ENCODE measurements around the gene MVB12B.

The MVB12B gene

DNA sequence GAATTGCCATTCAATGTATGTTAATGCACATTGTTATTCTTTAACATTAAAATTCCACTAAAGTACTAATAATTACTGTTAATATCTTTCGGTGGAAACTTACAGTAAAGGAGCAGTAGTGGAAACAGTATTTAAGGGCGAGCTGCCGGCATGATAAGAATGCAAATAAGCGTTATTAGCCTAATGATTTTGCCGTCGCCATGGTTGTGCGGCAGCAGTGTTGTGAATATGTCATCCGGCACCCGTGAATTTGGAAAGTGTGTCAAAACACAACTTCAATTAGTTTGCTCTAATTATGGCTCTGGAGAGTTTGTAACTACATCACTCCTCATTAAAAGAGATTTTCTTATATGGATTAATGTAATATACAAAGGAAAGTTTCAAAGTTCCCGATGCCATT lies 81.4 kb downstream of the MVB12B start:
- DNase-seq (ENCODE audit: low read depth in 2 of 2): no peak

DNA sequence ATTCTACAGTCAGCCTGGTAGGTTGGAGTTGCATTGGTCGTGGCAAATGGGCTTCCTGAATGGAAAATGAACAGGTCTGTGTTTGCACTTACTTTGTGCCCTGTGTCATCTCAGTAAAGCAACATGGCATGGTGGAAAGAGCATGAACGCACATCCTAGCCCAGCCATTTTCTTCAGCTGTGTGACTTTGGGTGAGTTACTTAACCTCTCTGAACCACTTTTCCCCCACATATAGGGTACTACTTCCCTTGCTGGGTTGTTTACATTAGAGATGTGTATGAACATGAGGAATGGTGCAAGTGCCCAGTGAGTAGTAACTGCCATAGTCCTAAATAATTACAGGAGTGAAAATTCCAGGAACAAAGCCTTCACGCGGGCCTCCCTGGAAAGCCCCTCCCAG lies 83.6 kb downstream of the MVB12B start:
- no peak for DNase-seq (ENCODE audit: low read depth in 2 of 2)

DNA sequence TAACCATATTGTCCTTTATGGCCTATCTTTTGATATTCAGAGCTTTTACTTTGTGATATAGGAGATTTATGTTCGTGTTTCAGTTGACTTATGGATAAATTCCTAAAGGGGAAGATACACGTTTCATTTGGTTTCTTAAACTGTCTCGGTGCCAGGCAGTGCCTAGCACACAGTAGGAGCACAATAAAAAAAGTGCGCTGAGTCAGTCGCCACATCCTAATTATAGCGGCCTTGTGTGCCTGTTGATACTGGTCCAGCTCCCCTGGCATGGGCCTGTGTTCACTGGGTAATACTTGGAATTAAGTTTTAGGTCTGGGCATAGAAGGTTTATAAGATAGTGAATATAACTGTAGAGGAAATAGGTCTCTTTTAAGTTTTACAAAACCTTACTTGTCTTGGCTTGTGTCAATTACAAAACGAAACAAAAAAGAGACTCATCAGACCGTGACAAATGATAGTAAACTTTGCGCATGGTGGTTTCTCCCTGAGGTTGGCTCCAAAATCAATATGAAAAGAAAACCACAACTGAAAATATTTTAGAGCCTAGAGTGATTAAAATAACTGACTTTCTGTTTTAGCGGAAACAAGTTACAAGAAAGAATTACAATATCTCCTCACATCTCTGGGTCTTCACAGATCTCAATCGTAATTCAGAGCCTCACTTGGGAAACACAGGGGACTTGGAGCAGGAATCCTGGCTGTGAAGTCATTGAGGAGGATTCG lies 84.8 kb downstream of the MVB12B start:
- no peak for DNase-seq (ENCODE audit: low read depth in 2 of 2)

DNA sequence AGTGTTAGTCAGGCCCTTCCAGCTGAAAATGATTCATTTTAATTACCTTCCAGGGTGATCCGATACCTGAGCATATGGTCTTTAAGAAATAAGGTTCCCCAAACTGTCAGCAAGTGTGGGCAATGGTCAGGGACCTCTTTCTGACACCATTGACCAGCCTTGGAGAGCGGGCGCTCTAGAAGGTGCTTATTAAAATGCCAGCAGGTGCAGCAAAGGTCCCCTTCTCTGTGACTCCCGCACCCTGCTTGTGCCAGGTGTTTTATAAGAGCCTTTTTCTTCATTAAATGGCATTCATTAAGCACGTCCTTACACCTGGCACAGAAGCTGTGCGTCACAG lies 85.3 kb downstream of the MVB12B start:
- no peak for DNase-seq (ENCODE audit: low read depth in 2 of 2)

DNA sequence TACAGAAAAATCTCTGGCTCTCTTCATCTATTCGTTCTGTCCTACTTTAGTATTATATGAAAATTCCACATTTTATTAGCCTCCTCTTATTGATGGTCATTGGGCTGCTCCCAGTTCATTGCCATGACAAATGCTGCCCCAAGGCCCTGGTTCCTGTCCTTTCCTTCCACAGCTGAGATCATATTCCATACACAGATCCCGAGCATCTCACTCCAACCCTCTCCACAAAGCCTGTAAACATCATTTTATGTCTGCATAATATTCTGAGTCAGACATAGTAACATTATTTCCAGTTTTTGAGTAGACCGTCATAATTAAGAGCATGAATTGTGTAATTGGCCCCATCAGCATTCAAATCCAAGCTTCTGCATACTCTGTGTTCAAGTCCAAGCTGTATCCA lies 86.3 kb downstream of the MVB12B start:
- DNase-seq (ENCODE audit: low read depth in 2 of 2): no peak

DNA sequence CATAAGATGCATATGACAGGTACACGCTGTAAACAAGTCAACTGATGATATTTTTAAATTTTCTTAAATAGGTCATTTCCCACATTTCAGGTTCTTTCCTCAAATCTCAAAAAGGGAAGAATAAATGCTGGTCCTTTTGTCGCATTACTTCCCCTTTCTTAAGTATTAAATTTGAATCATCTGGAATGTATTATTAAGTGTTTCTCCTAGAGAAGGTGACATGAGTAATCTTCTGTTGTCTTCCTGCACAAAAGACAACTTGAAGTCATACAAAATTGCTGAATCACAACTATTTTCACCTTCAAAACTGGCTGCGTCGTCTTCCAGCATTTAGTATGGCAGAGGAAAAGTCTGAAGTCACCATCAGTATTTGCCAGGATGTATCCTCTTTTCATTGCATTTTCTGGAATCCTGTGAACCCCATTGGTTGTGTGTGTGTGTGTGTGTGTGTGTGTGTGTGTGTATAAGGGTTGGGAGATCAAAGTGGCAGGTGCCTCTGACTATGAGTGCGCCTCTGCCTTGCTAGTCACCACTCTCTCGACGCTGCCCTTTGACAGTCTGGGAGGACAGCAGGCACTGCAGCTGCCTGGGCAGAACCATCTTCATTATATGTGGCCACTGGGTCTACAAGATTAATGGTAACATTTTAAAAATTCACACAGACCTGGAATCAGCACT lies 86.9 kb downstream of the MVB12B start:
- DNase-seq (ENCODE audit: low read depth in 2 of 2): no peak

DNA sequence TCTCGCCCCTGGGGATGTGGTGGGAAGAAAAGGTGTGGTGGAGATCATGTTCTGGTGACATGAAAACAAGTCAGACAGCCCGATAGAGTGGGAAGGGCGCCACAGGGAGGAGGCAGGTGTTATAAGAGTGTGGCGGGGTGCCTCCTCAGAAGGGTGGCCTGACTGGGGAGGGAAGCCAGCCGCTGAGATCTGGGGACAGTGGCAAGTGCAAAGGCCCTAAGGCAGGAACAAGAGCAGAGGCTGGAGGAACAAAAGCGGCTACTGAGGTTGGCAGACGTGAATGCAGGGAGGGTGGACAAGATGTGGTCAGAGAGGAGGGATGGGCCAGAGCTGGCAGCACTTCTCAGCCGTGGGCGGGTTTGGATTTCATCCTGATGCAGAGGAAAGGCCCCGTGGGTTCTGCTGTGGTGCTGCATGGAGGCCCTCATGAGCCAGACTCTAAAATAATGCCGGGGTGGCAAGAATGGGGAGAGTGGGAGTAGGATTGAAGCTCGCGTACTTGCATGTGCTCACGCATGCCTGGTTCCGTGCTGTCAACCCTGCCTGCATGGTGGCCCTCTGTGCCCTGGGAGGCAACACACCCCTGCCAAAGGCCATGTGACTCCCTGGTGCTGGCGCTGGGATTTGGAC lies 89.2 kb downstream of the MVB12B start:
- DNase-seq (ENCODE audit: low read depth in 2 of 2): no peak

DNA sequence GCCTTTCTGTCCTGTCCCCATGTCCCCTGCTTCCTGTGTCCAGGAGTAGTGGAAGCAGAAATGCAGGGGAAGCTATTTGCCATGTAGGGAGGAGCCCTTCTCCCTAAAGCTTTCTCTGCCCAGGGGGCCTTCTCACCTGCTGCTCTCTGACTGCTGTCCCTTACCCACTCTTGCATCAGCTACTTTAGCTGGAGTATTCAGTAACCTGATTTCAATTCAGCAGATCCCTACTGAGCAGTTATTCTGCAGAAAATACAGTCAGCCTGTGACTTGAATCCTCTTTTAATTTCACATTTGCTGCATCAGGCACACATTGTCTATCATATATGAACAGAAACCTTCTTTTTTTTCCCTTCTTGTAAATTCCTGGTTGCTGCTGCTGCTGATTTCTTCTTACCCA lies 90.4 kb downstream of the MVB12B start:
- DNase-seq (ENCODE audit: low read depth in 2 of 2): no peak

DNA sequence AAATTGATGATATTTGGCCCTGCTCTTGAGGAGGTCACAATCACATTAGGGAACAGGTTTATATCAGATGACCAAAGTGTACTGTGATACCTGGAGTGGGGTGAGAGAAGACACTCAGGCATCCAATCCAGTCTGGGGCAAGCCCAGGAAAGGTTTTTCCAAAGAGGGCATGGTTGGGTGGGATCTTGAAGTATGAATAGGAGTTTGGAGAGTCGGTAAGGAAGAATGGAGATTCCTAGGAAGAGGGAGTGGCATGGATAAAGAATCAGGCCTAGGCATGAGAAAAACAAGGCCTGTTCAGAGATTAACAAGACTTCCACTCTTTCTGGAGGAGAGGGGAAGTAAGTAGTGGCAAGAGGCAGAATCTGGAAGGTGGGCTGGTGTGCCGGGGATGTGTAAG lies 91.1 kb downstream of the MVB12B start:
- DNase-seq (ENCODE audit: low read depth in 2 of 2): no peak

DNA sequence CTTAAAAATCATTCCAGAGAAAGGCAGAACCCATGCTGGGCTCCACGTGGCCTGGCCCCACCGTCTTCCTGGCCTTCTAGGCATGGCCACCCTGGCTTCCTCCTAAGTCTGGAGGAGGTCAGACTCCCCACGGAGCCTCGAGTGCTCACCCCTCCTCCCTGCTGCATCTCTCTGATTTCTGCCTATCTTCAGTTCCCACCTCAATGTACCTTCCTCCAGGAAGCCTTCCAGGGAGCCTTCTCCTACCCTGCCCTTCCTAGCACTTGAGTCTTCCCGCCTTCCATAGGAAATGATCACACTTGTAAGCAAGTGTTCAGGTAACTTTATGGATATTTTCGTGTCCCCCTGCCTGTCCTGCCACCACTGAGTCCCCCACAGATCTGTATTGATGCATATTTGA lies 92.0 kb downstream of the MVB12B start:
- DNase-seq (ENCODE audit: low read depth in 2 of 2): no peak

DNA sequence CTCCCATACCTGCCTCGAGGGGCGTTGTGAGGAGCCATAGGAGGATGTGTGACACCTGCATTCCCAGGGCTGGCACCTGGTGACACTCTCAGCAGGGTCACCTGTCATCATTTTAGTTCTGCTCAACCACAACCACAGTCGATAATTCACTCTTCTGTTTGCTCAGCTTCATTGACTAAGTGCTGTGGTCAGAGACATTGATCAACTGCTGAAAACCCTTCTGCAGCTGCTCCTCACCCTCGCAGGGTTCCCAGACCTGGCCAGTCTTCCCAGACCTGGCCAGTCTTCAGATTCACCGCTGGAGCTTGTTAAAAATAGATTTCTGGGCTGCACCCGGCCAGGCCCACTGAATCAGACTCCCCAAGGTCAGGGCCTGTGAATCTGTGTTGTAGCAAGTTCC lies 92.8 kb downstream of the MVB12B start:
- no peak for DNase-seq (ENCODE audit: low read depth in 2 of 2)

DNA sequence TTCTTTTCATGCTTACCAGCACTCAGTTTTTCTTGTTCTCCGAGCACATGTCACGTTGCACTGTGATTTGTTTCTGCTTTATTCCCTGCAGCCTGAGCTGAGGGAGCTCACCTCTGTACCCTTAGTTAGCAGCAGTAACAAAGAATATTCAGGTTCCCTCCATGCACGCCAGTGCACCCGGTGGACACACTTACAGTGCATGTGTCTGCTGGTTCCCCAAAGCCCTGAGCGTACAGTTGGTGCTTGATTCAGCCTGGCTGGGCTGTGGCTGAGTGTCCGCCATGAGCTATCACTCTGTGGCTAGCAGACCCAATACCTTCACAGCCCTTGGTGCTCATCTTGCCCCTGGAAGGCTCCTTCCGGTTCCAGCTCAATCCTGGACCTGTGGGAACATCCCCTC lies 93.5 kb downstream of the MVB12B start:
- no peak for DNase-seq (ENCODE audit: low read depth in 2 of 2)

DNA sequence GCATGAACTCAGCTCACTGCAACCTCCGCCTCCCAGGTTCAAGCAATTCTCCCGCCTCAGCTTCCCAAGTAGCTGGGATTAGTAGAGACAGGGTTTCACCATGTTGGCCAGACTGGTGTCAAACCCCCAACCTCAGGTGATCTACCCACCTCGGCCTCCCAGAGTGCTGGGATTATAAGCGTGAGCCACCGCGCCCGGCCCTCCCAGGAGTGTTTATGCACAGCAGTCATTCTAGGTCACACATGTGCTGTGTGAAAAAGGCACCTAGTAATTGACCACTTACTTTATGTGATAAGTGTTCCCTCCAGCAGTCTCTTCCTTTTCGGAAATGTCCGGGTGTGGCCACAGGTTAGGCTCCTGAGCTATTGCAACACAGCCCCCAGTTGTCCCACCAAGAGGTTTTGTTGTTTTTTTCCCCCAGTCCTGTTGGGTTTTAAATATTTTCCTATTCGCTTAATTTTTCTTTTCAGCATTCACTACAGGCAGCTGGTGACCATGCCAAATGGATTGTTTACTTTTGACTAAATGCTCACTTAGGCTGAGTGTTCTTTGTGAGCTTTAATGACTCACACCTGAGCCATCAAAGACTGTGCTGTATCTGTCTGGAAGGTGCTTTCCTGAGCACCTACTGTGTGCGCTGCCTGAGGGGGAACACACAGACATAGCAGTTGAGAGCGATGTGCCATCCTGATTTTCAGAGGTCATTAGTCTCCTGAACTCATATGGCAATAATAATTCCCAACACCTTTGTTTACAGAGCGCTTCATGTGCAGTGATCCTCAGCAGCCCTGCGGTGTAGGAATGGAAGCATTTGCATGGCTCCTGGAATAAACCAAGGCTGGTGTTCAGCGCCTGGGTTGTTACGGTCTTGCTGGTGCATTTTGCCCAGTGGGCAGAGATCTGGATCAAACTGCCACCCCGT lies 94.3 kb downstream of the MVB12B start:
- DNase-seq (ENCODE audit: low read depth in 2 of 2): no peak

DNA sequence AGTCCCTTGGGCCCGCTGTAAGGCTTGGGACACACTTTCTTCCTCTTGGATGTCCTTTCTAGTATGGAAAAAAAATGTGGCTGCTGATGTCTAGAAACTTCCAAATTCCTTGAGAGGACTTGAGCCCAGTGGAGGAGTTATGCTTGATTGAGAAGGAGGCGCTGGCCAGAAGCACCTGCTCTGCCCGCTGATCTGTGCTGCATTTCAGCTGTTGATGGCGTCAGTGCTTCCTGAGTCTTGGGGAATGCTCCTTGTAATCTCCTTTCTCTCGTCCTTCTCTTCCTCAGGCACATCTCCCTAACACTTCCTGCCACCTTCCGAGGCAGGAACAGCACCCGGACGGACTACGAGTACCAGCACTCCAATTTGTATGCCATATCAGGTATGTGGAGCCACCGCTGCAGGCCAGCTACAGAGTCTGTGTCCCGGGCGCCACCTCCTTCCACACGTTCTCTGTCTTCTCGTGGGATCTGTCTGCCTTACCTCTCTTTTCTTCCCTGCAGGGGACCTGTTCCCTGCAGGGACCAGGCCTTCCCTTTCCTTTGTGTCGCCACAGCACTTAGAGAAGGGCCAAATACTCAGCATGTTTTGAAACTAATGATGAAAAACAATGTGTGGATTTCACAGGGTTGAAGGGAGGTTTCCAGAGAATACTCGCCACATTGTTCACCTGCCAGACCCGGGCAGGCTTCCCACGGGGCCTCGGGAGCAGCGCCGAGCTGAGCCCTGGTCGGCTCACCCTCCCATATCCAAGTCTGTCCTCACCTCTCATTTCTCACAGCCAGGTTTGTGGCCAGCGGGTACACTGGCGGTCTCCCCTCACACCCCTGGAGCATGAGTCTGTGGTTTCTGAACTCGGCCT lies 95.2 kb downstream of the MVB12B start:
- DNase-seq (ENCODE audit: low read depth in 2 of 2): no peak

DNA sequence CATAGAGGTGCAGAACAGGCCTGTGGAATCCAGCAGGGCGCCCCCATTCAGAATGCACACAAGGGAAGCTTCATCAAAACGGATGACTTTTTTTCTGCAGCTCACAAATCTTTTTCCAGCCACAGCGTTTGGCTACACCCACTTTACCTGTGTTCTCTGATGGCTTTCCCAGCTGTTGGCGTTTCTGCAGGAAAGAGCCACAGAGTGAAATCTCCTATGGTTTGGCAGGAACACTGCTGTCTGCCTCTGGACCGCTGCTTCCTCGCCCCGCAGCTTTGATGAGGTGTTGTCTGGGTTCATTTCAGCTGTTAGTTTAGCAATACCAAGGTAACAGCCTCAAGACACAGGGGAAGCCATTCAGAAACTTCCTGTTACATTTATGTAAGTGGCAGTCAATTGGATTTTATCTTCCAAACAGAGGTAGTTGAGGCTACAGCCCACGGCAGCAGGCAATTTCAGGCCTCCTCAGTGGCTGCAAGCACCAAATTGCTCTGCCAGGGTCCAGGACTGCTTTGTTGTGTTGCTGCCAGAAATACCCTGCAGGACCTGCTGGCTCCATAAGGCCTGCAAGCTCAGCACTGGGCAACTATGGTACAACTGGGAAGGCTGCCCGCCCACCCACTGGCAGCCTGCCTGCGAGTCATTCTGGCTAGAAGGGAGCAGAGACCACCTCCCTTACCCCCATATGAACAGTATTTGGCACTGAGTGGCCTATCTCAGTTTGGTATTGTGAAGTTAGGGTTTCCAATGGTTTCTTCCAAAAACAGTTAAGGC lies 96.7 kb downstream of the MVB12B start:
- DNase-seq (ENCODE audit: low read depth in 2 of 2): no peak

DNA sequence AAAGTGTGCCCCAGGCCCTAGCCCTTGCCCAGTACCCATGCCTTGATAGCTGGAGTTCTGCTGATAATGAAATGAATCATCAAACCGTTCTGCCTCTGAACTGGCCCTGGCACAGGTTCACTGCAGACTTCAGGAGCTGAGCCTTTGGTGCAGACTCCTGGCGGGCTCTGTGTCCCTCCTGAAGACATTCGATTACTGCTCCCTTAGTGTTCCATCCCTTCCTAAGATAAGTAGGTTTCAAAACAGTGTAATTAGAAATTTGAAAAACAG lies 97.2 kb downstream of the MVB12B start:
- DNase-seq (ENCODE audit: low read depth in 2 of 2): no peak

DNA sequence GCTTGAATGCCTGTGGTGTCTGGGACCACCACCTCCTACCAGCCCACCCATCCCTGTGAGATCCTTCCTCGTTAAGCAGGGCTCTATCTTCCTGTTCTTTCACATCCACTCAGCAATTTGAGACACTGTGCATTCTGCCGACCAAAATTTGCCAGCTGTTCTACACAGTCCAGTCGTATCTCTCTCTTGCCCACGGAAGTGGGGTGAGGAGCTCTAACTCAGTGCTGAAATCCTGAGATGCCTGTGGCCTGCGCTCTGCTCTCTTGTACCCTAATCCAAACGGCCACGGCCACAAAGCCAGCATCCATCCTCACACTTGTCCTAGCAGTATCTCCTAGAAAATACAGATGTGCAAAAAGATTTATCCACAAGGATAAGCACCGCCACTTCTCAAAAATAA lies 97.9 kb downstream of the MVB12B start:
- no peak for DNase-seq (ENCODE audit: low read depth in 2 of 2)

DNA sequence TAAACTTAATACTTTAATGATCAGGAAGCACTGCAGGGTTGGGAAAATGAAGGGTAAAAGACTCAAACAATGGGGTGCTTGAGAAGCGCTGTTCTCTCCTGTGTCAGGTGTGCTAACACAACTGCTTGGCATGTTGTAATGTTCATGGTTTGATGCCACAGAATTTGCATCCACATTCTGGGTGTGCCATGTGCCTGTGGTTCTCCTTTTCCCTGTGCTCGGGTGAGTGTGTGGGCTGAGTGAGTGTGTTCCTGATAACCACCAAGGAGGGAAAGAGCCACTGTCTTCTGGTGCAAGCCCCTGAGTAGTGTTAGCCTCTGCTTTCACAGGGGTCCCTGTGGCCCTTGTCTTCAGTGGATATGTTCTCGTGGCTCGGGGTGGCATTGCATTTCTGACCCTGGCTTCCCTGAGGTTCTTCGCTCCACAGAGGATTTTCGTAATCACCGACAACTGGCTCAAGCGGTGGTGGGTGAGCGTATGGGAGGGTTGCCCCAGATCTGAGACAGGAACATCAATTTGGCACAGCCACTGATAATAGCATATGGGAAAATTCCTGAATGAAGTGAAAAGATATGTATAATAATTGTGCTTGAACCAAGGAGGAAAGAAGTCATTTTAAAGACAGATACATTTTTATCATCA lies 102.0 kb downstream of the MVB12B start:
- no peak for DNase-seq (ENCODE audit: low read depth in 2 of 2)

DNA sequence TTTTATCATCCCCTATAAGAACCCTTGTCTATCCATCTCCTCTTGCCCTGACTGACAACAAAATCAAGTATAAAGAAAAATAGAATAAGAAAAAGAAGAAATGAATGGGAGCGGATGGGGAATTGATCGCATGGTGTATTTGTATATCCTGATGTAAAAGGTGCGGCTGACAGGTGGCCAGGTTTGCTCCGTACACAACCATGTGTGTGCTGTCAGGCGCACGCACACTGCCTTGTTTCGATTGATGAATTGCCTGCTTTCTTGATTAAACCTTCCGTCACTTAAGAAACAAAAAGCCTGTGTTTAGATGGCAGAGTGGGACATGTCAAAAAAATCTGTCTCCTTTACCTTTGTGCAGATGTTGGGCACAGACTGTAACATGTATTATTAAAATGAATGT lies 102.6 kb downstream of the MVB12B start:
- DNase-seq (ENCODE audit: low read depth in 2 of 2): no peak

DNA sequence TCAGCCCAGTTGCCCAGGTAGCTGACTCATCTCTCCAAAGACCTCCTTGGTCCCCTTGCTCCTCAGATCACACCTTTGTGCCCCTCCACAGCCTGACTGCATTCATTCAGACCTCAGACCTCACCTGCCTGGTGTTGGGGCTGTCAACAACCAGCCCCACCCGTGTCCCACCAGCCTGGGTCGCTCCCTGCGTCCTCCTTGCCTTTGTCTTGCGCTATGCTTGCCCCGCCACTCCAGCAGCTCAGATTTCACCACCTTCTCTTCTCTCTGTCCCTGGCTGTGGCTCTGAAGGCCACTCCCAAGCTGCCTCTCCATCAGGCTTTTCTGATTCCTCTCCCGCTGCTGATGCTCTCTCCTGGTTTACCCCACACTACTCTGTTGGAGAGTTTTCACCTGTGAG lies 103.5 kb downstream of the MVB12B start:
- DNase-seq (ENCODE audit: low read depth in 2 of 2): no peak

Data from stimulated activated CD8-positive, alpha-beta memory T cell treated with anti-CD3 and anti-CD28 coated beads, Interleukin-2, amount 100 ng/mL, for 1 hour (primary cell).